ENCODE measurements around the gene IFIT1B. TPM values are rescaled to one million over a fixed set of nuclear protein-coding genes. Genes with fewer than 3 reads are reported as not detected.
"Not testable (repeated sequence)": the region's sequence is repeated elsewhere in the genome, so short reads cannot be mapped to it uniquely, and the experiment has no call there.

Gene IFIT1B
- total and polyA plus RNA-seq, 7 experiments from 2014 or later: 0.44 TPM; not detected in 6

- intact Hi-C loops (cut with micrococcal nuclease): loop anchor here in 1 of 2 donors (5.0 kb wide), 1 partner anchor 399 kb away; the partner anchor contains the start of gene FAS
- DNase-seq; ATAC-seq; H3K27me3 ChIP-seq (ENCODE audit: control insufficient read depth in 2 of 2, insufficient read depth in 2 of 2, low read length in 2 of 2); H3K4me3 ChIP-seq (ENCODE audit: low read length); H3K27ac ChIP-seq (ENCODE audit: low read depth, low read length); H3K9me3 Mint-ChIP-seq; H3K36me3 ChIP-seq (ENCODE audit: control insufficient read depth in 2 of 3, insufficient read depth in 3 of 3, low read length in 3 of 3); H3K9me3 ChIP-seq (ENCODE audit: control insufficient read depth in 2 of 3, low read length in 3 of 3): not testable (repeated sequence)
- CTCF ChIA-PET: interaction anchor here (0.6 to 1.7 kb wide), 4 partner anchors 8 to 92 kb away, joined by 3 to 6 read pairs (median 3); no protein-coding TSS in a partner anchor
- peak overlapping the region in 3 of 10 donors; percentile 25 to 88 (median 38) for H3K4me3 Mint-ChIP-seq
- H3K4me1 ChIP-seq (ENCODE audit: control insufficient read depth in 2 of 2, insufficient read depth in 2 of 2, low read length in 2 of 2): peaks cover 14 to 19% of the 10 kb centered on the region in 2 donors
- H3K4me1 Mint-ChIP-seq: peaks cover 14 to 45% (median 40%) of the 10 kb centered on the region in 7 donors
- POLR2A ChIA-PET: interaction anchor here (2.9 to 4.2 kb wide), 3 partner anchors 22 to 140 kb away, joined by 11 to 61 read pairs (median 27); partner anchors contain the start of genes IFIT2, IFIT5 and LIPA
- H3K36me3 Mint-ChIP-seq: peaks cover 0 to 11% (median 4%) of the 10 kb centered on the region in 5 donors
- peaks cover 0 to 10% (median 0%) of the 10 kb centered on the region in 5 donors for H3K27me3 Mint-ChIP-seq
- peak overlapping the region in 6 of 9 donors; percentile 0 to 97 (median 48) for H3K27ac Mint-ChIP-seq
Measured at GRCh38 chr10:89391226-89391576, 13.3 kb downstream of the IFIT1B start.

GRCh38 chr10:89391907-89392756 lies 14.3 kb downstream of the IFIT1B start, which contains the start of gene IFIT1:
Gene IFIT1 (plus strand): TSS chr10:89392623. CDS start chr10:89392713, 90 bp downstream.
- ChIA-PET CTCF (interaction anchor here (0.7 to 2.5 kb wide), 12 partner anchors 9 to 1775 kb away, joined by 3 to 8 read pairs (median 4); partner anchors contain the start of genes IFIT2 and IFIT5), POLR2A (interaction anchor here (0.6 to 4.2 kb wide), 16 partner anchors 8 to 172 kb away, joined by 3 to 61 read pairs (median 6); partner anchors contain the start of genes IFIT2, IFIT3, IFIT5 and LIPA)
- H3K27me3 Mint-ChIP-seq: peaks cover 0 to 6% (median 0%) of the 10 kb centered on the region in 5 donors
- Histone ChIP-seq H3K27ac (ENCODE audit: low read depth, low read length) (peak within 1 kb of the TSS; percentile 72), H3K4me3 (ENCODE audit: low read length) (peak within 1 kb of the TSS; percentile 82), H3K36me3 (ENCODE audit: control insufficient read depth in 2 of 3, insufficient read depth in 3 of 3, low read length in 3 of 3) (no peaks in the 10 kb centered on the region), H3K4me1 (ENCODE audit: control insufficient read depth in 2 of 2, insufficient read depth in 2 of 2, low read length in 2 of 2) (peaks cover 14 to 19% of the 10 kb centered on the region in 2 donors), H3K27me3 (ENCODE audit: control insufficient read depth in 2 of 2, insufficient read depth in 2 of 2, low read length in 2 of 2) (no peaks in the 10 kb centered on the region), H3K9me3 (ENCODE audit: control insufficient read depth in 2 of 3, low read length in 3 of 3) (no peaks in the 10 kb centered on the region)
- H3K36me3 Mint-ChIP-seq: peaks cover 0 to 19% (median 8%) of the 10 kb centered on the region in 5 donors
- peak in 8 of 9 donors; percentile 36 to 84 (median 72) for DNase-seq
- ATAC-seq: peak; percentile 96
- H3K9me3 Mint-ChIP-seq: no peaks in the 10 kb centered on the region
- intact Hi-C loops (cut with micrococcal nuclease): loop anchor here (1.0 to 5.0 kb wide), 12 partner anchors 22 to 1529 kb away; partner anchors contain the start of genes IFIT5 (in 2 of the 2), FAS (in 1 of the 2), IFIT2 (in 1 of the 2) and KIF20B (in 1 of the 2)
- peak within 1 kb of the TSS; percentile 87 to 97 (median 93) for H3K27ac Mint-ChIP-seq
- H3K4me1 Mint-ChIP-seq: peaks cover 14 to 53% (median 45%) of the 10 kb centered on the region in 7 donors
- H3K4me3 Mint-ChIP-seq: peak within 1 kb of the TSS; percentile 85 to 96 (median 90)

GRCh38 chr10:89392974-89393373 lies 15.1 kb downstream of the IFIT1B start:
- intact Hi-C loops (cut with micrococcal nuclease): loop anchor here (1.0 to 5.0 kb wide), 12 partner anchors 21 to 1530 kb away; partner anchors contain the start of genes IFIT5 (in 2 of the 2), FAS (in 1 of the 2), IFIT2 (in 1 of the 2) and KIF20B (in 1 of the 2)
- Mint-ChIP-seq H3K27ac (peak overlapping the region; percentile 87 to 97 (median 93)), H3K9me3 (no peaks in the 10 kb centered on the region), H3K36me3 (peaks cover 2 to 21% (median 10%) of the 10 kb centered on the region in 5 donors), H3K4me3 (peak overlapping the region; percentile 85 to 96 (median 90)), H3K4me1 (peaks cover 16 to 56% (median 45%) of the 10 kb centered on the region in 7 donors), H3K27me3 (peaks cover 0 to 6% (median 0%) of the 10 kb centered on the region in 5 donors)
- H3K27me3 ChIP-seq (ENCODE audit: control insufficient read depth in 2 of 2, insufficient read depth in 2 of 2, low read length in 2 of 2): no peaks in the 10 kb centered on the region
- CTCF ChIA-PET: interaction anchor here (0.7 to 2.5 kb wide), 9 partner anchors 21 to 1774 kb away, joined by 3 to 8 read pairs (median 4); partner anchors contain the start of genes IFIT2 and IFIT5
- POLR2A ChIA-PET: interaction anchor here (0.6 to 4.2 kb wide), 15 partner anchors 9 to 173 kb away, joined by 3 to 61 read pairs (median 6); partner anchors contain the start of genes IFIT2, IFIT3, IFIT5 and LIPA
- H3K4me3 ChIP-seq (ENCODE audit: low read length): peak overlapping the region; percentile 82
- H3K9me3 ChIP-seq (ENCODE audit: control insufficient read depth in 2 of 3, low read length in 3 of 3): no peaks in the 10 kb centered on the region
- no peaks in the 10 kb centered on the region for H3K36me3 ChIP-seq (ENCODE audit: control insufficient read depth in 2 of 3, insufficient read depth in 3 of 3, low read length in 3 of 3)
- DNase-seq (peak in 1 of 9 donors; percentile 9), ATAC-seq (peak; percentile 36)
- H3K4me1 ChIP-seq (ENCODE audit: control insufficient read depth in 2 of 2, insufficient read depth in 2 of 2, low read length in 2 of 2): peaks cover 14 to 19% of the 10 kb centered on the region in 2 donors
- H3K27ac ChIP-seq (ENCODE audit: low read depth, low read length): peak overlapping the region; percentile 72

- ChIA-PET POLR2A (interaction anchor here (1.2 to 4.2 kb wide), 4 partner anchors 10 to 92 kb away, joined by 5 to 61 read pairs (median 20); partner anchors contain the start of genes IFIT2, IFIT3 and IFIT5), CTCF (interaction anchor here (0.7 to 2.5 kb wide), 2 partner anchors 25 kb away, joined by 3 to 8 read pairs; no protein-coding TSS in a partner anchor)
- Mint-ChIP-seq H3K9me3 (peaks cover 0 to 7% (median 0%) of the 10 kb centered on the region in 11 donors), H3K4me1 (peaks cover 16 to 65% (median 49%) of the 10 kb centered on the region in 7 donors), H3K4me3 (peak overlapping the region; percentile 47 to 96 (median 89)), H3K36me3 (peaks cover 6 to 28% (median 20%) of the 10 kb centered on the region in 5 donors), H3K27ac (peak overlapping the region in 3 of 9 donors; percentile 12 to 96 (median 46)), H3K27me3 (peaks cover 0 to 2% (median 0%) of the 10 kb centered on the region in 5 donors)
- ATAC-seq (no peak), DNase-seq (no peak)
- Histone ChIP-seq H3K27ac (ENCODE audit: low read depth, low read length) (no peak overlapping the region), H3K27me3 (ENCODE audit: control insufficient read depth in 2 of 2, insufficient read depth in 2 of 2, low read length in 2 of 2) (no peaks in the 10 kb centered on the region), H3K9me3 (ENCODE audit: control insufficient read depth in 2 of 3, low read length in 3 of 3) (no peaks in the 10 kb centered on the region), H3K4me1 (ENCODE audit: control insufficient read depth in 2 of 2, insufficient read depth in 2 of 2, low read length in 2 of 2) (peaks cover 14 to 19% of the 10 kb centered on the region in 2 donors), H3K4me3 (ENCODE audit: low read length) (peak overlapping the region; percentile 35), H3K36me3 (ENCODE audit: control insufficient read depth in 2 of 3, insufficient read depth in 3 of 3, low read length in 3 of 3) (no peaks in the 10 kb centered on the region)
- intact Hi-C loops (cut with micrococcal nuclease): loop anchor here (2.0 to 5.0 kb wide), 5 partner anchors 25 to 1531 kb away; partner anchors contain the start of genes FAS (in 1 of the 2), IFIT2 (in 1 of the 2), KLLN (in 1 of the 2) and LIPA (in 1 of the 2)
Measured at GRCh38 chr10:89393898-89394297, 16.0 kb downstream of the IFIT1B start.

GRCh38 chr10:89395141-89395540 lies 17.3 kb downstream of the IFIT1B start:
- Mint-ChIP-seq H3K27me3 (peaks cover 0 to 2% (median 0%) of the 10 kb centered on the region in 5 donors), H3K4me1 (peaks cover 20 to 76% (median 57%) of the 10 kb centered on the region in 7 donors), H3K27ac (peak overlapping the region in 3 of 9 donors; percentile 40 to 78 (median 72)), H3K9me3 (peaks cover 0 to 8% (median 0%) of the 10 kb centered on the region in 11 donors), H3K36me3 (peaks cover 9 to 38% (median 29%) of the 10 kb centered on the region in 5 donors), H3K4me3 (peak overlapping the region; percentile 14 to 95 (median 62))
- intact Hi-C loops (cut with micrococcal nuclease): no loop called here
- no peak for ATAC-seq
- Histone ChIP-seq H3K36me3 (ENCODE audit: control insufficient read depth in 2 of 3, insufficient read depth in 3 of 3, low read length in 3 of 3) (no peaks in the 10 kb centered on the region), H3K27me3 (ENCODE audit: control insufficient read depth in 2 of 2, insufficient read depth in 2 of 2, low read length in 2 of 2) (no peaks in the 10 kb centered on the region), H3K27ac (ENCODE audit: low read depth, low read length) (no peak overlapping the region), H3K4me1 (ENCODE audit: control insufficient read depth in 2 of 2, insufficient read depth in 2 of 2, low read length in 2 of 2) (peaks cover 14 to 19% of the 10 kb centered on the region in 2 donors), H3K4me3 (ENCODE audit: low read length) (no peak overlapping the region), H3K9me3 (ENCODE audit: control insufficient read depth in 2 of 3, low read length in 3 of 3) (no peaks in the 10 kb centered on the region)
- DNase-seq: no peak
- POLR2A ChIA-PET: interaction anchor here (2.3 kb wide), 1 partner anchor 18 kb away, joined by 20 read pairs; the partner anchor contains the start of gene IFIT5
- CTCF ChIA-PET: no interaction called here

Measured in naive thymus-derived CD4-positive, alpha-beta T cell (primary cell).